Skeletal muscle tissue (tissue), 4 donors: ENCODE results near the gene PDRG1. TPM values are rescaled to one million over a fixed set of nuclear protein-coding genes. Genes with fewer than 3 reads are reported as not detected.

Experiments
- H3K27ac ChIP-seq: one replicate; pipeline ENCODE4 v1.7.0; 2013; ENCODE audit warnings: mild to moderate bottlenecking, low read depth, low read length, inconsistent platforms
- H3K27me3 ChIP-seq, 3 donors: one replicate each; pipeline ENCODE4 v1.7.0; 2013; ENCODE audit warnings: low read length in 3 of 3; ENCODE audit not compliant: control insufficient read depth in 3 of 3, insufficient read depth in 3 of 3
- H3K36me3 ChIP-seq, 3 donors: one replicate each; pipeline ENCODE4 v1.7.0; 2013; ENCODE audit warnings: low read length in 3 of 3; ENCODE audit not compliant: control insufficient read depth in 3 of 3, insufficient read depth in 3 of 3
- H3K4me1 ChIP-seq, 3 donors: one replicate each; pipeline ENCODE4 v1.7.0; 2013; ENCODE audit warnings: low read length in 3 of 3, mild to moderate bottlenecking in 3 of 3; ENCODE audit not compliant: control insufficient read depth in 3 of 3, insufficient read depth in 3 of 3
- H3K4me3 ChIP-seq, 3 donors: one replicate each; pipeline ENCODE4 v1.7.0; 2013; ENCODE audit warnings: low read length in 3 of 3
- H3K9ac ChIP-seq, 3 donors: one replicate each; pipeline ENCODE4 v1.7.0; 2013; ENCODE audit warnings: low read length in 3 of 3, mild to moderate bottlenecking in 3 of 3, moderate library complexity in 2 of 3, low read depth in 1 of 3
- H3K9me3 ChIP-seq, 3 donors: one replicate each; pipeline ENCODE4 v1.7.0; 2013; ENCODE audit warnings: low read length in 3 of 3; ENCODE audit not compliant: control insufficient read depth in 3 of 3
- total RNA-seq: library from RNA; depleted of rRNA; stranded (reverse); fragments of >200 nt; gene quantifications from one replicate; pipeline ENCODE4 v1.2.3, GENCODE V29; 2014
- donor health status: Osteomylitis.

The PDRG1 gene
- 3.1 TPM for total RNA-seq

- Histone ChIP-seq H3K36me3 (peaks cover 22 to 34% (median 31%) of the 10 kb centered on the region in 3 donors), H3K9ac (peak within 1 kb of the TSS; percentile 93 to 96 (median 94)), H3K4me1 (peaks cover 15 to 18% (median 15%) of the 10 kb centered on the region in 3 donors), H3K4me3 (peak within 1 kb of the TSS; percentile 91 to 97 (median 96)), H3K27ac (peak within 1 kb of the TSS; percentile 71), H3K27me3 (peaks cover 4 to 6% (median 6%) of the 10 kb centered on the region in 3 donors), H3K9me3 (no peaks in the 10 kb centered on the region)
Measured at GRCh38 chr20:31951530-31952453, at the start of gene PDRG1. PDRG1 (minus strand) TSS chr20:31952046; CDS start chr20:31951961, 85 bp downstream.

DNA sequence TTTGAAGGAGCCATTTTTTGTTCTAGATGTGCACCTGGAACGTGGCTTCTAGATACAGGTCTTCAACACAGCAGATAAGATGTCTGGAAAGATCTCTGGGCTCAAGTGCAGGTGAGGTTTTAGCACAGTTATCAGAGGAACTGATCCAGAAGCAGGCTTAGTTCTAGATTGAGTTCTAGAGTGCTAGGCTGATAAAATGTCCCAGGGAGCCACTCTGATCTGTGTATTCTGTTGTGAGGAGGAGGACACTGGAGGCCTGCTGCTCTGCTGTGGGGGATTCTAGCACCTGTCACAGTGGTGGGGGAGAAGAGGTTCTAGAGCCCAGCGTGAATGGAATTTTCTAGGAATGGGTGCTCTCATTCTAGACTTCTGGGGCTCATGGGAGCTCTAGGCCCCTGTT, 46.4 kb upstream of the PDRG1 start:
- no peaks in the 10 kb centered on the region for H3K9me3 ChIP-seq
- peaks cover 23 to 35% (median 26%) of the 10 kb centered on the region in 3 donors for H3K27me3 ChIP-seq
- H3K36me3 ChIP-seq = no peaks in the 10 kb centered on the region
- no peaks in the 10 kb centered on the region for H3K4me1 ChIP-seq
- H3K27ac ChIP-seq = no peak overlapping the region
- no peak overlapping the region for H3K9ac ChIP-seq
- H3K4me3 ChIP-seq = no peak overlapping the region

GRCh38 chr20:31996996-31997395, 45.1 kb upstream of the PDRG1 start:
- Histone ChIP-seq H3K27me3 (peaks cover 26 to 35% (median 31%) of the 10 kb centered on the region in 3 donors), H3K27ac (no peak overlapping the region)

DNA sequence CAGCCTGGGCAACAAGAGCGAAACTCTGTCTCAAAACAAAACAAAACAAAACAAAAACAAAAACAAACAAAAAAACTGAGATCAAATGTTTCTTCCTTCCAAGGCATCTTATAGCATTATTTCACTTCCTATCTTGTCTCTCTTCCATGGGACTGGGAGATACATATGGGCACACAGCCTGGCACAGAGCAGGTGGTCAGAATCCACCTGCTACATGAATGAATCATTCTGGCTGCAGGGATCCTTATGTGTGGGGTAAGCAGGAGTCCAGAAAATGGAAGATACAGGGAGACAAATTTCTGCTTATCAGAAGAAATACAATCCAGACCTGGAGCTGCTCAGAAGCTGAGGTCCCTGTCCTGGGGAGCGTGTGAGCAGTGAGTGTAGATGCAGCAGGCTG, 40.2 kb upstream of the PDRG1 start:
- Histone ChIP-seq H3K4me3 (no peak overlapping the region), H3K9me3 (no peaks in the 10 kb centered on the region), H3K4me1 (no peaks in the 10 kb centered on the region), H3K27ac (no peak overlapping the region), H3K9ac (no peak overlapping the region), H3K36me3 (no peaks in the 10 kb centered on the region), H3K27me3 (peaks cover 22 to 31% (median 30%) of the 10 kb centered on the region in 3 donors)

More at GRCh38 chr20:31996996-31997395, 45.1 kb upstream of the PDRG1 start:
- Histone ChIP-seq H3K9ac (no peak overlapping the region), H3K36me3 (no peaks in the 10 kb centered on the region), H3K4me1 (no peaks in the 10 kb centered on the region), H3K9me3 (no peaks in the 10 kb centered on the region), H3K4me3 (no peak overlapping the region)

DNA sequence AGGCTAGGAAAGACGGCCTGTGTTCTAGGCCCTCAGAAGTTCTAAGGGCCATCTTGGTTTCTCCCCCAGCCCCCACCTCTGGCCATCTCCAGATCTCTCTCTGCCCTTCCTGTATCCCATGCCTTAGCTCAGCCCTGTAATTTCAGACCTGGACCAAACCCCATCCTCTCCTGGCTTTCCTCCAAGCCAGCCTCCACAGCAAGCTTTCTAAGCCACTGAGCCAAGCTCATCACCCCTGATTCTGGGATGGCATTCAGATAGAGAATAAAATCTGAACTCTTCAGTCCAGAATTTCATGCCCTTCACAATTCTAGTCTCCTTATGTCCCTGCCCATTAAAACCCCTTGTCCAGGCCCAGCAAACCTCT, 39.5 kb upstream of the PDRG1 start:
- Histone ChIP-seq H3K27me3 (peaks cover 22 to 31% (median 24%) of the 10 kb centered on the region in 3 donors), H3K27ac (no peak overlapping the region), H3K4me1 (no peaks in the 10 kb centered on the region), H3K9ac (no peak overlapping the region), H3K9me3 (no peaks in the 10 kb centered on the region), H3K36me3 (no peaks in the 10 kb centered on the region), H3K4me3 (no peak overlapping the region)

DNA sequence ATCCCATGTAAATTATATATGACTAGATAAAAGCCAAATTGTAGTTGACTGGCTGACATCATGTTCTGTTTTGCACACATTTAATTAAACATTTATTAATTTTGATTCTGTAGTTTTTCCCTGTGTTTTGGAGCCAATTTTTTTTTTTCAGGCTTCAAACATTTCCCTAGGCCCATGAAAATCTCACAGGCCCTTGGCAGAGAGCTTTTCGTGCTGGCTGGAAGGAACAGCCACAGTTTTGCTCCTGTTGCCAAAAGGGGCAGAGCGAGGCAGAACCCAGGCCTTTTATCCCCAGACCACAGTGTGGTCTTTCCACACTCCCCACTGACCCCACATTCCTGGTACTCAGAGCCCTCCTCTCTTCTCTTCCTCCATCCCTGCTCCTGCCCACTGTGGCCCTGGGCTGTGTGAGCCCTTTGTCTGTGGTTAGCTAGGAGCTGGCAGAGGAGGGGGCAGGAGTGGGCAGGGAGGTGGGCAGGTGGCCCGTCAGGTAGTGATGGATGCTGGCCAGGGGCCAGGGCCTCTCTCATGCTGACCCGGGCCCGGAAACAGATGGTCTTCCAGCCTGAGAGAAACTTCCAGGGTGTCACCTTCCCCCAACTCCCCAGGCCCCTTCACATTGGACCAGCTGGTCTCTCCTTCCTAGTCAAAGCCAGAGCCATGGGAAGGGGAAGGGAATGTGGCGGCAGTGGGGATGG, 38.9 kb upstream of the PDRG1 start:
- H3K27ac ChIP-seq = no peak overlapping the region
- no peaks in the 10 kb centered on the region for H3K36me3 ChIP-seq
- H3K4me1 ChIP-seq = no peaks in the 10 kb centered on the region

DNA sequence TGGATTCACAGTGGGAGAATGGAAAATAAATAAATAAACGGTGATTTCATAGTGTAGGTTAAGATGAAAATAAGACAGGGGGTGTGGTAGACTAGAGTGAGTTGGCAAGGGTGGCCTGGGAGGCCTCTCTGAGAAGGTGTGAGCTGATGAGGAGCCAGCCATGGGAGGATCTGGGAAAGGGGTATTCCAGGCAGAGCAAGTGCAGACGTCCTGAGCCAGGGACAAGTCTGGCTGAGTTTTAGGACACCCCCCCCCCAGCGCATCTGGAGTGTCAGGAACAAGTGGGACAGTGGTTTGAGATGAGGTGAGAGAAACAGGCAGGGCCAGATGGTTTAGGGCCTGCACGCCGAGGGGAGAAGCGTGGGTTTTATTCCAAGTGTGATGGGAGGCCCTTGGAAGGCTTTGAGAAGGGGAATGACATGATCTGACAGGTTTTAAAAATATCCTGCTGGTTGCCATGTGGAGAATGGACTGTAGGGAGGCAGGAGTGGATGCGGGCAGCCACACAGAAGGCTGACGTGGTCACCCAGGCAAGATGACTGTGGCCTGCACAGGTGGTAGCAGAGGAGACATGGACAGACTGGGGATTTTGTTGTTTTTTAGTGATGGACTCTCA, 37.3 kb upstream of the PDRG1 start:
- Histone ChIP-seq H3K27me3 (peaks cover 4 to 12% (median 9%) of the 10 kb centered on the region in 3 donors), H3K27ac (no peak overlapping the region), H3K4me1 (no peaks in the 10 kb centered on the region), H3K36me3 (no peaks in the 10 kb centered on the region), H3K9me3 (no peaks in the 10 kb centered on the region), H3K4me3 (no peak overlapping the region), H3K9ac (no peak overlapping the region)

More for the DNA sequence above, 38.9 kb upstream of the PDRG1 start:
- no peak overlapping the region for H3K9ac ChIP-seq
- H3K9me3 ChIP-seq = no peaks in the 10 kb centered on the region
- H3K27me3 ChIP-seq = peaks cover 19 to 27% (median 21%) of the 10 kb centered on the region in 3 donors
- no peak overlapping the region for H3K4me3 ChIP-seq

- no peak overlapping the region for H3K27ac ChIP-seq
- H3K27me3 ChIP-seq = peaks cover 0 to 8% (median 5%) of the 10 kb centered on the region in 3 donors
- no peaks in the 10 kb centered on the region for H3K4me1 ChIP-seq
- H3K36me3 ChIP-seq = no peaks in the 10 kb centered on the region
- no peak overlapping the region for H3K9ac ChIP-seq
- no peaks in the 10 kb centered on the region for H3K9me3 ChIP-seq
- H3K4me3 ChIP-seq = no peak overlapping the region
Measured at GRCh38 chr20:31988430-31989015, 36.7 kb upstream of the PDRG1 start.

GRCh38 chr20:31987744-31988143, 35.9 kb upstream of the PDRG1 start:
- Histone ChIP-seq H3K36me3 (no peaks in the 10 kb centered on the region), H3K4me1 (no peaks in the 10 kb centered on the region), H3K4me3 (no peak overlapping the region), H3K27me3 (peaks cover 0 to 6% (median 5%) of the 10 kb centered on the region in 3 donors), H3K27ac (no peak overlapping the region), H3K9me3 (no peaks in the 10 kb centered on the region), H3K9ac (no peak overlapping the region)
